ENCODE measurements around the gene CCDC91. TPM values are rescaled to one million over a fixed set of nuclear protein-coding genes. Genes with fewer than 3 reads are reported as not detected.
"Not testable (repeated sequence)": the region's sequence is repeated elsewhere in the genome, so short reads cannot be mapped to it uniquely, and the experiment has no call there.

Gene CCDC91
- total RNA-seq, 2 donors from 2014 or later: 17.6 to 20.2 TPM

GRCh38 chr12:28191051-28192048 lies 1.1 kb downstream of the CCDC91 start:
- Mint-ChIP-seq H3K4me1 (ENCODE audit: low read depth) (peaks cover 54% of the 10 kb centered on the region), H3K27ac (peak overlapping the region; percentile 96), H3K9me3 (peaks cover 5 to 6% of the 10 kb centered on the region in 2 donors), H3K27me3 (ENCODE audit: low read depth) (no peaks in the 10 kb centered on the region), H3K4me3 (peak overlapping the region; percentile 88 to 95), H3K36me3 (ENCODE audit: insufficient read depth in 2 of 2) (peaks cover 14 to 17% of the 10 kb centered on the region in 2 donors)
- ATAC-seq (replicated peaks in 1 of 2) (peak; percentile 45 to 49), DNase-seq (peak; percentile 51)

- Mint-ChIP-seq H3K4me1 (ENCODE audit: low read depth) (peaks cover 55% of the 10 kb centered on the region), H3K27ac (peak overlapping the region; percentile 96), H3K27me3 (ENCODE audit: low read depth) (no peaks in the 10 kb centered on the region), H3K9me3 (peaks cover 5% of the 10 kb centered on the region in 2 donors), H3K4me3 (peak overlapping the region; percentile 88 to 95), H3K36me3 (ENCODE audit: insufficient read depth in 2 of 2) (peaks cover 14 to 18% of the 10 kb centered on the region in 2 donors)
- DNase-seq: no peak
- ATAC-seq (replicated peaks in 1 of 2): no peak
These were observed 1.9 kb downstream of the CCDC91 start for GRCh38 chr12:28192125-28192524.

DNA sequence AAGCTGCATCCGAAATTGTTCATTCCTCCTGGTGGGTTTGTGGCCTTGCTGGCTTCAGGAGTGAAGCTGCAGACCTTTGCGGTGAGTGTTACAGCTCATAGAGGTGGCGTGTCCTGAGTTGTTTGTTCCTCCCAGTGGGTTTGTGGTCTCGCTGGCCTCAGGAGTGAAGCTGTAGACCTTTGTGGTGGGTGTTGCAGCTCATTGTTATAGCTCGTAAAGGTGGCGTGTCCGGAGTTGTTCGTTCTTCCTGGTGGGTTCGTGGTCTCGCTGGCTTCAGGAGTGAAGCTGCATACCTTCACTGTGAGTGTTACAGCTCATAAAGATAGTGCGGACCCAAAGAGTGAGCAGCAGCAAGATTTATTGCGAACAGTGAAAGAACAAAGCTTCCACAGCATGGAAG lies 4.4 kb downstream of the CCDC91 start:
- H3K4me3 Mint-ChIP-seq: not testable (repeated sequence)

GRCh38 chr12:28201136-28201535 lies 10.9 kb downstream of the CCDC91 start:
- ATAC-seq (replicated peaks in 1 of 2); DNase-seq; H3K9me3 Mint-ChIP-seq; H3K27me3 Mint-ChIP-seq (ENCODE audit: low read depth); H3K4me3 Mint-ChIP-seq; H3K27ac Mint-ChIP-seq: not testable (repeated sequence)
- H3K36me3 Mint-ChIP-seq (ENCODE audit: insufficient read depth in 2 of 2): peaks cover 7 to 11% of the 10 kb centered on the region in 2 donors
- H3K4me1 Mint-ChIP-seq (ENCODE audit: low read depth): peaks cover 11% of the 10 kb centered on the region

More for the DNA sequence above, 4.4 kb downstream of the CCDC91 start:
- Mint-ChIP-seq H3K36me3 (ENCODE audit: insufficient read depth in 2 of 2) (peaks cover 12 to 16% of the 10 kb centered on the region in 2 donors), H3K4me1 (ENCODE audit: low read depth) (peaks cover 49% of the 10 kb centered on the region)
- H3K9me3 Mint-ChIP-seq; DNase-seq; H3K27me3 Mint-ChIP-seq (ENCODE audit: low read depth); H3K27ac Mint-ChIP-seq; ATAC-seq (replicated peaks in 1 of 2): not testable (repeated sequence)

DNA sequence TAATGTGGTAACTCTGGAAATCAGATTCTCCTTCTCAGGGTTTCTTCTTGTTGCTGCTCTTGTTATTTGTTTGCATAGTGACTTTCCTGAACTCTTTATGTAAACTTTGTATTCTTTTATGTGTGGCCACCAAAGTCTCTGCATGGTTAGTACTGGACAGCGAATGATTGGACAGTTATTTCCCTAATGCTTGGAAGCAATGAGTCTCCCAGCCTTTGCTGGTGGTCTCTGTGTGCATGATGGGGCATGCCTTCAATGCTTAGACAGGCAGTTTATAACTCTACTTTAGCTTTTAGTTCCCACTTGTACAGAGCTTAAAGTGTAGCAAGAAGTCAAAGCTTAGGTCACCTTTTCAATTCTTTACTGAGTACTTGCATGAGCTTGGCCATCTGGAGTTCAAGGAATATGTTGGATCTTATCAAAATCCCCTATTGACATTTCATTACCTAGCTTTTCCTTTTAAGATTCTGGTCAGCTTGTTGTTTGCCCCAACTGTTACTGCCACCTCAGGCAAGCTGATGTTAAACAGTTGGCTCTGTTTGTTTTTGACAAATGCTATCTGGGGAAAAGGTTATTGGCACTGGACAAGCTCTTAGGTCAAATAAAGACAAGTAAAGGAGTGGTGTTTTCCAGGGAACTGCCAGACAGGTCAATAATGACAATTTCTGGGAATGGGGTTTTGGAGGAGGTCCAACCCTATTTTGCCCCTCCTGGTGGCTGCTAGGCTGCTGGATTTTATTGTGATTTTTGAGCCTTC lies 12.3 kb downstream of the CCDC91 start:
- Mint-ChIP-seq H3K27ac (no peak overlapping the region), H3K36me3 (ENCODE audit: insufficient read depth in 2 of 2) (peaks cover 5 to 11% of the 10 kb centered on the region in 2 donors), H3K27me3 (ENCODE audit: low read depth) (no peaks in the 10 kb centered on the region), H3K4me3 (no peak overlapping the region), H3K4me1 (ENCODE audit: low read depth) (peaks cover 12% of the 10 kb centered on the region), H3K9me3 (peaks cover 4% of the 10 kb centered on the region in 2 donors)
- ATAC-seq (replicated peaks in 1 of 2) (no peak), DNase-seq (no peak)

GRCh38 chr12:28209782-28210181 lies 19.5 kb downstream of the CCDC91 start:
- Mint-ChIP-seq H3K4me3 (no peak overlapping the region), H3K9me3 (peaks cover 4 to 5% of the 10 kb centered on the region in 2 donors), H3K36me3 (ENCODE audit: insufficient read depth in 2 of 2) (peaks cover 12 to 15% of the 10 kb centered on the region in 2 donors), H3K27me3 (ENCODE audit: low read depth) (no peaks in the 10 kb centered on the region), H3K27ac (peak overlapping the region; percentile 13), H3K4me1 (ENCODE audit: low read depth) (peaks cover 14% of the 10 kb centered on the region)
- ATAC-seq (replicated peaks in 1 of 2): no peak
- no peak for DNase-seq

GRCh38 chr12:28212182-28212581 lies 21.9 kb downstream of the CCDC91 start:
- ATAC-seq (replicated peaks in 1 of 2): no peak
- Mint-ChIP-seq H3K36me3 (ENCODE audit: insufficient read depth in 2 of 2) (peaks cover 12 to 15% of the 10 kb centered on the region in 2 donors), H3K4me1 (ENCODE audit: low read depth) (peaks cover 13% of the 10 kb centered on the region), H3K9me3 (peaks cover 4 to 5% of the 10 kb centered on the region in 2 donors), H3K27me3 (ENCODE audit: low read depth) (no peaks in the 10 kb centered on the region), H3K27ac (no peak overlapping the region), H3K4me3 (no peak overlapping the region)
- DNase-seq: no peak

- no peaks in the 10 kb centered on the region for H3K27me3 Mint-ChIP-seq (ENCODE audit: low read depth)
- DNase-seq: no peak
- H3K36me3 Mint-ChIP-seq (ENCODE audit: insufficient read depth in 2 of 2): peaks cover 7 to 9% of the 10 kb centered on the region in 2 donors
- no peak overlapping the region for H3K4me3 Mint-ChIP-seq
- peaks cover 0 to under 1% of the 10 kb centered on the region in 2 donors for H3K9me3 Mint-ChIP-seq
- H3K4me1 Mint-ChIP-seq (ENCODE audit: low read depth): peaks cover 23% of the 10 kb centered on the region
- ATAC-seq (replicated peaks in 1 of 2): no peak
- no peak overlapping the region for H3K27ac Mint-ChIP-seq
These were observed 24.8 kb downstream of the CCDC91 start for GRCh38 chr12:28215021-28215420.

DNA sequence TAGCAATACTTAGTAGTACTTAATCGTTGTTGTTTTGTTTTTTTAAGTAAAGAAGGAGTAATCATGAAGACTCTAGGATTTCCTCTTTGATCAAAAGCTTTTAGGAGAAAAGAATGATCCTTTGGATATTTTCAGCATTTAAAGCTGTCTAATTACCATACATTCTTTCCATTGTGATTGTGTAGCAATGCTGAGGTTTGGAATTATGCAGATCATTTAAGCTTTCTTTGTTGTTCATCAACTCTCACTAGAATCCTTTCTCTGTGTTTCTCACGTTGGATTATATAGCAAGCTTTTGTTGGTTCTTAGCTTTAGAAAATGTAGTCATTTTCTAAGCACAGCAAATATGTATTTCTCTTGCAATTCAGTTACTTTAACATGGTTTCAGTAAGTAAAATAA lies 25.8 kb downstream of the CCDC91 start:
- peaks cover 1% of the 10 kb centered on the region for H3K27me3 Mint-ChIP-seq (ENCODE audit: low read depth)
- ATAC-seq (replicated peaks in 1 of 2) (no peak), DNase-seq (no peak)
- peaks cover 3 to 4% of the 10 kb centered on the region in 2 donors for H3K36me3 Mint-ChIP-seq (ENCODE audit: insufficient read depth in 2 of 2)
- no peak overlapping the region for H3K4me3 Mint-ChIP-seq
- peaks cover 26% of the 10 kb centered on the region for H3K4me1 Mint-ChIP-seq (ENCODE audit: low read depth)
- H3K27ac Mint-ChIP-seq: no peak overlapping the region
- H3K9me3 Mint-ChIP-seq: no peaks in the 10 kb centered on the region

DNA sequence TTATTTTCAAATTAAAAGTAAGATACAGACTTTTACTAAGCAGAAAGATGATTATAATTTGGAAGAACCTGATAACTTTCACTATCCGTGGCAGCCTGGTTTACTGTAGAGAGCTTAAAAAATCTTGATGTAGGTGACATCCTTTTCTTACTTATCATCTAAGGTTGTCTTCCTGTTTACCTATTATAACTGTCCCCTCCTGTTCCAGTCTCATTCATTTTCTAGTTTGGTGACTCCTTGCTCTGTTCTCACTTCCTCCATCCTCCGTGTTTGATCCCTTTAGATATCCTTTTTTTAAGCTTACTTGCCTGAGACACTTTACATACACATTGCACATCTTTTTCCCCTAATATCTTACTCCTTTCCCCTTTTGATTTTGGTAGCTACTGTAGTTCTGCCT lies 27.5 kb downstream of the CCDC91 start:
- DNase-seq (no peak), ATAC-seq (replicated peaks in 1 of 2) (peak in 1 of 2 donors; percentile 30)
- Mint-ChIP-seq H3K4me3 (peak overlapping the region in 1 of 2 donors; percentile 7), H3K4me1 (ENCODE audit: low read depth) (peaks cover 43% of the 10 kb centered on the region), H3K27me3 (ENCODE audit: low read depth) (peaks cover 6% of the 10 kb centered on the region), H3K9me3 (no peaks in the 10 kb centered on the region), H3K27ac (no peak overlapping the region), H3K36me3 (ENCODE audit: insufficient read depth in 2 of 2) (peaks cover 3 to 4% of the 10 kb centered on the region in 2 donors)

GRCh38 chr12:28218875-28219274 lies 28.6 kb downstream of the CCDC91 start:
- Mint-ChIP-seq H3K4me3 (no peak overlapping the region), H3K9me3 (no peaks in the 10 kb centered on the region), H3K36me3 (ENCODE audit: insufficient read depth in 2 of 2) (peaks cover 3 to 4% of the 10 kb centered on the region in 2 donors), H3K27me3 (ENCODE audit: low read depth) (peaks cover 6% of the 10 kb centered on the region), H3K4me1 (ENCODE audit: low read depth) (peaks cover 54% of the 10 kb centered on the region), H3K27ac (no peak overlapping the region)
- DNase-seq: no peak
- ATAC-seq (replicated peaks in 1 of 2): no peak

- H3K27ac Mint-ChIP-seq: no peak overlapping the region
- no peak for DNase-seq
- no peak for ATAC-seq (replicated peaks in 1 of 2)
- peaks cover 55% of the 10 kb centered on the region for H3K4me1 Mint-ChIP-seq (ENCODE audit: low read depth)
- H3K36me3 Mint-ChIP-seq (ENCODE audit: insufficient read depth in 2 of 2): peaks cover 0 to 3% of the 10 kb centered on the region in 2 donors
- no peak overlapping the region for H3K4me3 Mint-ChIP-seq
- no peaks in the 10 kb centered on the region for H3K9me3 Mint-ChIP-seq
- peaks cover 6% of the 10 kb centered on the region for H3K27me3 Mint-ChIP-seq (ENCODE audit: low read depth)
These were observed 29.6 kb downstream of the CCDC91 start for GRCh38 chr12:28219827-28220226.

Measured in activated T-cell treated with anti-CD3 and anti-CD28 coated beads, Interleukin-2, amount 50 U/mL, for 72 hours (primary cell).